ENCODE results near the gene ARHGAP31.

ARHGAP31 gene

DNA sequence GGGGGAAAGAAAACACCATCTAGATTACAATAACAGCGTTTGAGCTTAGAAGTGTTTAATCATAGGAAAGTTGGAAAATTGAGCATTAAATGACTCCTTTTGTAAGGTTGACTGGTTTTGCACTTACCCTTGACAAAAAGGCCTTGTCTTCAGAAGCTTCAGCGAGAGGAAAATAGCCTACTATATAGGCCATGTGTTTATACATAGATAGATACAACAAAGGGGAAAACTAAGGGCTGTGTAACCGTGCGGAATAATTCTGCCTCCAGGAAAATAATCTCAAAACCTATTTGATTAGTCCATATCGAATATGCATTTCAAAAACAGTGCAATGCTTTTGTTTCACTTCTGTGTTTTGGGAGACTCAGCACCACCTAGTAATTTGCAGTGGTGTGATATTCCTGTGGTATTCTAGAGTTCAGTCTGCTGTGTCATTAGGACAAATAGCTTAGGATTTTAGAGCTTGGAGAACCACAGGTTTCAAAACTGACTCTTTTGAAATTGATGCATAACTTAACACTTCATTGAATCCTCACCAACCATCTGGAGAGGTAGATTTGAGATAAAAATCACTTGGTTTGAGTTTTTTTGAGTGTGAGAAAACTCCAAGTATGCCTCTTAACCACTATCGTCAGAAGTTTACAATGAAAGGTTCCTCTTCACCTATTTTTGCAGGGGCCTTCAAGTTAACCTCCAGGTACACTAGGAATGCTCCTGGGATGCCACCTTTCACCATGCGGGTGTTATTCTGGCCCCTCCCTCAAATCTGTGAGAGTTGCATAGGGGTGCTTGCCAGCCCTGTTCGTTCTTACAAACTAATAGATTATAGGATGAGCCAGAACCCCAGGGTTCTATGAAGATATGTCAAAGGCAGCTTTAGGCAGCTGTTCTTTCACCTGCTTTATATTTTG lies 1.9 kb downstream of the ARHGAP31 start:
- no peak overlapping the region for H3K4me3 ChIP-seq (ENCODE audit: low read length)
- no peak for TF ChIP-seq CTCF (IDR thresholded peaks at IDR 0.05; ENCODE audit: insufficient read depth, low read depth, low read length, missing control alignments)
- DNase-seq (ENCODE audit: low read depth) = no peak

DNA sequence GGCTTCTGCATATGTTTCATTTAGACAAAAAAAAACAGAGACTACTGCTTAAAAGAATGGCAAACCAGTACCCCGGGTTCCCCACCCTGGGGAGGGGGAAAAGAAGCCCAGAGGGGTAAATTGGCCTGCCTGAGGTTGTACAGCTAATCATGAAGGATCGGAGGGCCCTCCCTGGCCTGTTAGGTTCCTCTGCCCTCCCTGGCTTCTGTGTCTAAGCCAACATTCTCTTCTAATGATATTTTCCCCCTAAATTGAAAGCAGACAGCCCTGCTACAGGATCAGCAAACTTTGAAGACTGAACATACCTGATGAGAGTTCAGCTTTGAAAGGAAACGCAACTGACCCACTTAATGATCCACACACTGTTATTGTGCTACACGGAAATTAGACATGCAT lies 2.5 kb downstream of the ARHGAP31 start:
- H3K4me3 ChIP-seq (ENCODE audit: low read length) = no peak overlapping the region
- no peak for DNase-seq (ENCODE audit: low read depth)
- TF ChIP-seq CTCF (IDR thresholded peaks at IDR 0.05; ENCODE audit: insufficient read depth, low read depth, low read length, missing control alignments) = no peak

- no peak overlapping the region for H3K4me3 ChIP-seq (ENCODE audit: low read length)
- TF ChIP-seq CTCF (IDR thresholded peaks at IDR 0.05; ENCODE audit: insufficient read depth, low read depth, low read length, missing control alignments) = no peak
- DNase-seq (ENCODE audit: low read depth) = no peak
Observed at GRCh38 chr3:119297169-119297568, 3.0 kb downstream of the ARHGAP31 start.

GRCh38 chr3:119298565-119298941 lies 4.4 kb downstream of the ARHGAP31 start:
- no peak for DNase-seq (ENCODE audit: low read depth)
- TF ChIP-seq CTCF (IDR thresholded peaks at IDR 0.05; ENCODE audit: insufficient read depth, low read depth, low read length, missing control alignments) = no peak
- H3K4me3 ChIP-seq (ENCODE audit: low read length) = no peak overlapping the region

- no peak for TF ChIP-seq CTCF (IDR thresholded peaks at IDR 0.05; ENCODE audit: insufficient read depth, low read depth, low read length, missing control alignments)
- H3K4me3 ChIP-seq (ENCODE audit: low read length) = no peak overlapping the region
- peak; percentile 15 for DNase-seq (ENCODE audit: low read depth)
Observed at GRCh38 chr3:119300991-119301391, 6.8 kb downstream of the ARHGAP31 start.

DNA sequence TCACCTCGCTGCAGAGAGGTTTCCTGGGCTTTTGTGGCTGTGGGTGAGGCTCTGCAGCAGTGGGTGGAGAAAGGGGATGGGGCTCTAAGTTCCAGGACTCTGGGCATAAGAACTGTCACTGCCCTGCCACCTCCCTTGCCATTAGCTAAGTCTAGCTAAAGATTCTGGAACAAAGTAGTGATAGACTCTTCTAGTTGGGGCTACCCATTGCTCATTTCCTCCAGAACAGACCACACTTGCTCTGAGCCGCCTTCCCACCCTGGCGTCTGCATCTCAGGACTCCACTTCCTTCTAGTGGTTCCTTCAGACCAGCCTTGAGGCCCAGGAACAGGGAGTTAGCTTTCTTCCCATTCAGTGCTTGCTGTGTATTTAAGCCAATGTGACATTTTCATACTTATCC lies 7.5 kb downstream of the ARHGAP31 start:
- no peak for TF ChIP-seq CTCF (IDR thresholded peaks at IDR 0.05; ENCODE audit: insufficient read depth, low read depth, low read length, missing control alignments)

More for the DNA sequence above, 7.5 kb downstream of the ARHGAP31 start:
- H3K4me3 ChIP-seq (ENCODE audit: low read length) = no peak overlapping the region
- no peak for DNase-seq (ENCODE audit: low read depth)

Data from epithelial cell of esophagus (primary cell).